Measurements from ENCODE around the gene PPM1D.

PPM1D gene

GRCh38 chr17:60676758-60677307, 76.8 kb downstream of the PPM1D start:
- TF ChIP-seq NFIC (IDR thresholded peaks at IDR 0.05) (no peak), ZBTB7A (IDR thresholded peaks at IDR 0.05; ENCODE audit: low read depth) (no peak), MAX (IDR thresholded peaks at IDR 0.05) (no peak), TEAD4 (IDR thresholded peaks at IDR 0.05) (no peak), EGR1 (IDR thresholded peaks at IDR 0.05) (no peak), USF1 (IDR thresholded peaks at IDR 0.05) (no peak), CREB1 (IDR thresholded peaks at IDR 0.05; ENCODE audit: low read depth) (no peak), FOXM1 (IDR thresholded peaks at IDR 0.05; ENCODE audit: borderline replicate concordance, low read depth) (no peak), TCF12 (IDR thresholded peaks at IDR 0.05; ENCODE audit: low read depth) (no peak), RAD21 (IDR thresholded peaks at IDR 0.05; ENCODE audit: low read depth) (no peak), YY1 (IDR thresholded peaks at IDR 0.05; ENCODE audit: low read depth) (no peak), REST (IDR thresholded peaks at IDR 0.05; ENCODE audit: low read depth) (no peak), TAF1 (IDR thresholded peaks at IDR 0.05; ENCODE audit: low read depth) (no peak), EP300 (IDR thresholded peaks at IDR 0.05; ENCODE audit: borderline replicate concordance) (no peak), CEBPB (IDR thresholded peaks at IDR 0.05) (no peak)

GRCh38 chr17:60677308-60678117, 77.5 kb downstream of the PPM1D start, which contains the start of gene BCAS3:
Gene BCAS3, plus strand, starts transcription at chr17:60677851.
- TF ChIP-seq MAX (IDR thresholded peaks at IDR 0.05) (peak; percentile 97), ZBTB7A (IDR thresholded peaks at IDR 0.05; ENCODE audit: low read depth) (0 out of 2 replicates have a peak, but pooled peaks have one; percentile 48), TAF1 (IDR thresholded peaks at IDR 0.05; ENCODE audit: low read depth) (no peak), RAD21 (IDR thresholded peaks at IDR 0.05; ENCODE audit: low read depth) (no peak), YY1 (IDR thresholded peaks at IDR 0.05; ENCODE audit: low read depth) (0 out of 2 replicates have a peak, but pooled peaks have one; percentile 9), NFIC (IDR thresholded peaks at IDR 0.05) (no peak), TEAD4 (IDR thresholded peaks at IDR 0.05) (no peak), FOXM1 (IDR thresholded peaks at IDR 0.05; ENCODE audit: borderline replicate concordance, low read depth) (no peak), REST (IDR thresholded peaks at IDR 0.05; ENCODE audit: low read depth) (no peak), TCF12 (IDR thresholded peaks at IDR 0.05; ENCODE audit: low read depth) (peak; percentile 36; the same call in 1 of the 2 replicates), CREB1 (IDR thresholded peaks at IDR 0.05; ENCODE audit: low read depth) (no peak), CEBPB (IDR thresholded peaks at IDR 0.05) (no peak), EGR1 (IDR thresholded peaks at IDR 0.05) (no peak), EP300 (IDR thresholded peaks at IDR 0.05; ENCODE audit: borderline replicate concordance) (no peak), USF1 (IDR thresholded peaks at IDR 0.05) (peak; percentile 96)

GRCh38 chr17:60678118-60678444, 78.1 kb downstream of the PPM1D start:
- TF ChIP-seq FOXM1 (IDR thresholded peaks at IDR 0.05; ENCODE audit: borderline replicate concordance, low read depth) (no peak), TEAD4 (IDR thresholded peaks at IDR 0.05) (no peak), MAX (IDR thresholded peaks at IDR 0.05) (no peak), REST (IDR thresholded peaks at IDR 0.05; ENCODE audit: low read depth) (no peak), TCF12 (IDR thresholded peaks at IDR 0.05; ENCODE audit: low read depth) (no peak), ZBTB7A (IDR thresholded peaks at IDR 0.05; ENCODE audit: low read depth) (no peak), NFIC (IDR thresholded peaks at IDR 0.05) (no peak), TAF1 (IDR thresholded peaks at IDR 0.05; ENCODE audit: low read depth) (no peak), RAD21 (IDR thresholded peaks at IDR 0.05; ENCODE audit: low read depth) (no peak), EGR1 (IDR thresholded peaks at IDR 0.05) (no peak), CREB1 (IDR thresholded peaks at IDR 0.05; ENCODE audit: low read depth) (no peak)
